ENCODE data around the gene PNMA8C.

Gene PNMA8C

DNA sequence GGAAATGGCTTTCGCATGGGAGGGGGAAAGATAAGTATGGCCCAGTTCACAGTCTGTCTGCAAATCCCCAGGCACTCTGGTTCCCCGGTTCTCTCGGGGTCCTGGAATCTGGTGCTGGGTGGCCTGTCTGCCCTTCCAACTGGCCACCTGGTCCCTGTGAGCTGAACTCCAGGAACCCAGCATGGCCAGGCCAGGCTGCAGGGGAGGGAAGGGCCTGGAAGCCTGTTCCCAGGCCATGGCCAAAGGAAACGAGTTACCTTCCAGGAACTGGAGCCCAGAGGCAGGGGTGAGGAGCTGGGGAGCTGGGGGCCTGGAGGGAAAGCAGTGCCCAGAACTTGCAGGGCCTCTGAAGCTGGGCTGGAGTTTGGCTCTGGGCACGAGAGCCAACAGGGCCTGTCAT, 19.1 kb upstream of the PNMA8C start:
- Histone ChIP-seq H3K4me3 (ENCODE audit: low read depth, low read length) (no peak overlapping the region), H3K9me3 (ENCODE audit: control insufficient read depth, insufficient read depth, low read depth, low read length) (no peaks in the 10 kb centered on the region), H3K27ac (ENCODE audit: extremely low read depth, low read depth, low read length) (no peak overlapping the region), H3K36me3 (ENCODE audit: control insufficient read depth in 2 of 2, insufficient read depth in 1 of 2, low read length in 2 of 2) (no peaks in the 10 kb centered on the region), H3K4me1 (ENCODE audit: control insufficient read depth, insufficient read depth, low read length) (no peaks in the 10 kb centered on the region)
- POLR2A ChIA-PET: interaction anchor here (0.6 to 1.6 kb wide), 2 partner anchors 10 to 36 kb away, joined by 3 to 4 read pairs; no protein-coding TSS in a partner anchor
- TF ChIP-seq ZFHX2 (tag by site-specific recombination; conservative IDR thresholded peaks at IDR 0.05): peak; percentile 33; the same call in 1 of the 2 replicates
- no peak for TF ChIP-seq ZNF658 (tag by site-specific recombination; IDR thresholded peaks at IDR 0.05)
- CTCF ChIA-PET: interaction anchor here (0.6 to 0.8 kb wide), 2 partner anchors 9 to 41 kb away, joined by 4 read pairs; no protein-coding TSS in a partner anchor

DNA sequence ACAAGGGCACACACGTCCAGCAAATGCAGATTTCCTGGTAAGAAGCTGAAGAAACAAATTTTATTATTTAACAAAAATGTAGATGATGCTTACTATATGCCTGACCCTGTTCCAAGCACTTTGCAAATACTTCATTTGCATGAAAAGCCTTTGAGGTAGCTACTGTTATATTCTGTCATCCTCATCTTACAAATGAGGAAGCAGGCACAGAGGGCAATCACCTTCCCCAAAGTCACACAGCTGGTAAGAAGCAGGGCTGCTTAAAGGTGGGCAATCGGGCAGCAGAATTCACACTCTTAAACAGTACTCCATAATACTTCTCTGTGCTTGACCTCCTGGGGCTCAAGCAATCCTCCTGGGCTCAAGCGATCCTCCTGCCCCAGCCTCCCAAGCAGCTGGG, 18.3 kb upstream of the PNMA8C start:
- Histone ChIP-seq H3K4me3 (ENCODE audit: low read depth, low read length) (no peak overlapping the region), H3K36me3 (ENCODE audit: control insufficient read depth in 2 of 2, insufficient read depth in 1 of 2, low read length in 2 of 2) (no peaks in the 10 kb centered on the region), H3K4me1 (ENCODE audit: control insufficient read depth, insufficient read depth, low read length) (no peaks in the 10 kb centered on the region), H3K27ac (ENCODE audit: extremely low read depth, low read depth, low read length) (no peak overlapping the region), H3K9me3 (ENCODE audit: control insufficient read depth, insufficient read depth, low read depth, low read length) (no peaks in the 10 kb centered on the region)
- ChIA-PET CTCF (interaction anchor here (0.6 to 0.7 kb wide), 3 partner anchors 51 to 1091 kb away, joined by 3 to 5 read pairs (median 3); no protein-coding TSS in a partner anchor), POLR2A (interaction anchor here (0.7 to 1.6 kb wide), 2 partner anchors 11 to 52 kb away, joined by 4 to 5 read pairs; no protein-coding TSS in a partner anchor)
- TF ChIP-seq SALL2 (tag by site-specific recombination; IDR thresholded peaks at IDR 0.05; ENCODE audit: borderline replicate concordance): no peak
- no peak for TF ChIP-seq ZNF341 (tag by site-specific recombination; IDR thresholded peaks at IDR 0.05; ENCODE audit: low read depth)
- no peak for TF ChIP-seq ZNF16 (tag by site-specific recombination; IDR thresholded peaks at IDR 0.05; ENCODE audit: low read depth)
- TF ChIP-seq ZNF132 (tag by site-specific recombination; IDR thresholded peaks at IDR 0.05; ENCODE audit: borderline replicate concordance): no peak
- TF ChIP-seq, protein P1, sequence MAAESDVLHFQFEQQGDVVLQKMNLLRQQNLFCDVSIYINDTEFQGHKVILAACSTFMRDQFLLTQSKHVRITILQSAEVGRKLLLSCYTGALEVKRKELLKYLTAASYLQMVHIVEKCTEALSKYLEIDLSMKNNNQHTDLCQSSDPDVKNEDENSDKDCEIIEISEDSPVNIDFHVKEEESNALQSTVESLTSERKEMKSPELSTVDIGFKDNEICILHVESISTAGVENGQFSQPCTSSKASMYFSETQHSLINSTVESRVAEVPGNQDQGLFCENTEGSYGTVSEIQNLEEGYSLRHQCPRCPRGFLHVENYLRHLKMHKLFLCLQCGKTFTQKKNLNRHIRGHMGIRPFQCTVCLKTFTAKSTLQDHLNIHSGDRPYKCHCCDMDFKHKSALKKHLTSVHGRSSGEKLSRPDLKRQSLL (tag by site-specific recombination; IDR thresholded peaks at IDR 0.05): no peak
- TF ChIP-seq ZNF530 (tag by site-specific recombination; IDR thresholded peaks at IDR 0.05; ENCODE audit: low read depth): no peak
- TF ChIP-seq, protein P2, sequence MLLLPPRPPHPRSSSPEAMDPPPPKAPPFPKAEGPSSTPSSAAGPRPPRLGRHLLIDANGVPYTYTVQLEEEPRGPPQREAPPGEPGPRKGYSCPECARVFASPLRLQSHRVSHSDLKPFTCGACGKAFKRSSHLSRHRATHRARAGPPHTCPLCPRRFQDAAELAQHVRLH (tag by site-specific recombination; IDR thresholded peaks at IDR 0.05): no peak
- TF ChIP-seq ZNF664 (tag by site-specific recombination; IDR thresholded peaks at IDR 0.05): no peak
- no peak for TF ChIP-seq YY1 (tag by site-specific recombination; IDR thresholded peaks at IDR 0.05)
- TF ChIP-seq PRDM1 (tag by site-specific recombination; IDR thresholded peaks at IDR 0.05): no peak
- TF ChIP-seq ZNF623 (tag by site-specific recombination; IDR thresholded peaks at IDR 0.05): no peak
- TF ChIP-seq, protein P3, sequence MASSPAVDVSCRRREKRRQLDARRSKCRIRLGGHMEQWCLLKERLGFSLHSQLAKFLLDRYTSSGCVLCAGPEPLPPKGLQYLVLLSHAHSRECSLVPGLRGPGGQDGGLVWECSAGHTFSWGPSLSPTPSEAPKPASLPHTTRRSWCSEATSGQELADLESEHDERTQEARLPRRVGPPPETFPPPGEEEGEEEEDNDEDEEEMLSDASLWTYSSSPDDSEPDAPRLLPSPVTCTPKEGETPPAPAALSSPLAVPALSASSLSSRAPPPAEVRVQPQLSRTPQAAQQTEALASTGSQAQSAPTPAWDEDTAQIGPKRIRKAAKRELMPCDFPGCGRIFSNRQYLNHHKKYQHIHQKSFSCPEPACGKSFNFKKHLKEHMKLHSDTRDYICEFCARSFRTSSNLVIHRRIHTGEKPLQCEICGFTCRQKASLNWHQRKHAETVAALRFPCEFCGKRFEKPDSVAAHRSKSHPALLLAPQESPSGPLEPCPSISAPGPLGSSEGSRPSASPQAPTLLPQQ (tag by site-specific recombination; IDR thresholded peaks at IDR 0.05): no peak
- TF ChIP-seq, protein P4, sequence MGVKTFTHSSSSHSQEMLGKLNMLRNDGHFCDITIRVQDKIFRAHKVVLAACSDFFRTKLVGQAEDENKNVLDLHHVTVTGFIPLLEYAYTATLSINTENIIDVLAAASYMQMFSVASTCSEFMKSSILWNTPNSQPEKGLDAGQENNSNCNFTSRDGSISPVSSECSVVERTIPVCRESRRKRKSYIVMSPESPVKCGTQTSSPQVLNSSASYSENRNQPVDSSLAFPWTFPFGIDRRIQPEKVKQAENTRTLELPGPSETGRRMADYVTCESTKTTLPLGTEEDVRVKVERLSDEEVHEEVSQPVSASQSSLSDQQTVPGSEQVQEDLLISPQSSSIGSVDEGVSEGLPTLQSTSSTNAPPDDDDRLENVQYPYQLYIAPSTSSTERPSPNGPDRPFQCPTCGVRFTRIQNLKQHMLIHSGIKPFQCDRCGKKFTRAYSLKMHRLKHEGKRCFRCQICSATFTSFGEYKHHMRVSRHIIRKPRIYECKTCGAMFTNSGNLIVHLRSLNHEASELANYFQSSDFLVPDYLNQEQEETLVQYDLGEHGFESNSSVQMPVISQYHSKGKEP (tag by site-specific recombination; IDR thresholded peaks at IDR 0.05): no peak
- TF ChIP-seq ZNF311 (tag by site-specific recombination; IDR thresholded peaks at IDR 0.05; ENCODE audit: borderline replicate concordance): no peak
- TF ChIP-seq, protein P5, sequence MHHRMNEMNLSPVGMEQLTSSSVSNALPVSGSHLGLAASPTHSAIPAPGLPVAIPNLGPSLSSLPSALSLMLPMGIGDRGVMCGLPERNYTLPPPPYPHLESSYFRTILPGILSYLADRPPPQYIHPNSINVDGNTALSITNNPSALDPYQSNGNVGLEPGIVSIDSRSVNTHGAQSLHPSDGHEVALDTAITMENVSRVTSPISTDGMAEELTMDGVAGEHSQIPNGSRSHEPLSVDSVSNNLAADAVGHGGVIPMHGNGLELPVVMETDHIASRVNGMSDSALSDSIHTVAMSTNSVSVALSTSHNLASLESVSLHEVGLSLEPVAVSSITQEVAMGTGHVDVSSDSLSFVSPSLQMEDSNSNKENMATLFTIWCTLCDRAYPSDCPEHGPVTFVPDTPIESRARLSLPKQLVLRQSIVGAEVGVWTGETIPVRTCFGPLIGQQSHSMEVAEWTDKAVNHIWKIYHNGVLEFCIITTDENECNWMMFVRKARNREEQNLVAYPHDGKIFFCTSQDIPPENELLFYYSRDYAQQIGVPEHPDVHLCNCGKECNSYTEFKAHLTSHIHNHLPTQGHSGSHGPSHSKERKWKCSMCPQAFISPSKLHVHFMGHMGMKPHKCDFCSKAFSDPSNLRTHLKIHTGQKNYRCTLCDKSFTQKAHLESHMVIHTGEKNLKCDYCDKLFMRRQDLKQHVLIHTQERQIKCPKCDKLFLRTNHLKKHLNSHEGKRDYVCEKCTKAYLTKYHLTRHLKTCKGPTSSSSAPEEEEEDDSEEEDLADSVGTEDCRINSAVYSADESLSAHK (tag by site-specific recombination; IDR thresholded peaks at IDR 0.05): no peak
- no peak for TF ChIP-seq HOXA7 (CRISPR knock-in tag; IDR thresholded peaks at IDR 0.05; ENCODE audit: borderline replicate concordance)

Measured in HEK293 (cell line).